GM19468 (cell line): ENCODE data around the gene ARHGEF10L.

Experiments used
- ATAC-seq: cut with Tn5 transposase; IDR thresholded peaks from one replicate; pipeline ENCODE4 v1.9.1; 2021; ENCODE audit warnings: mild to moderate bottlenecking, moderate library complexity, moderate number of reproducible peaks; ENCODE audit not compliant: unreplicated experiment; ENCODE audit errors: extremely low read depth

Gene ARHGEF10L

GRCh38 chr1:17669866-17670451 lies 130.5 kb downstream of the ARHGEF10L start:
- no peak for ATAC-seq

GRCh38 chr1:17670587-17671313 lies 131.3 kb downstream of the ARHGEF10L start:
- no peak for ATAC-seq

DNA sequence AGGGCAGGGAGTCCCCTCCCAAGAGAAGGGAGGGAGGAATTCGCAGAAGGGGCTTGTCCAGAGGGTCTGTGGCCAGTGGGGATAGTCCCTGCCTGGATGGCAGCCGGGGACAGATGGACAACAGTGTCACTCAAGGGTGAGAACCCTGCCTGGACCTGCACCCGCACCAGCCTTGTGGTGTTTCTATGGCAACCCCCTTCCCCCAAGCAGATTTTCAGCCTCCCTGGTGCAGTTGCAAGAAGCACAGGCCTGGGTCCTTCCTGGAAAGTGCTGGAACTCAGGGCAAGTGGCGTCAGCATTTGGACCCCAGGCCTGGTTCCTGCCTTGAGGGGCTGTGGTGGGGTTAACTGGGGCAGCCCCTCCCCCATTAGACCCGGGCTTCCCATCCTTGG lies 131.8 kb downstream of the ARHGEF10L start:
- no peak for ATAC-seq

GRCh38 chr1:17671741-17672140 lies 132.2 kb downstream of the ARHGEF10L start:
- ATAC-seq: no peak

- ATAC-seq: no peak
Measured at GRCh38 chr1:17672226-17672625, 132.7 kb downstream of the ARHGEF10L start.

DNA sequence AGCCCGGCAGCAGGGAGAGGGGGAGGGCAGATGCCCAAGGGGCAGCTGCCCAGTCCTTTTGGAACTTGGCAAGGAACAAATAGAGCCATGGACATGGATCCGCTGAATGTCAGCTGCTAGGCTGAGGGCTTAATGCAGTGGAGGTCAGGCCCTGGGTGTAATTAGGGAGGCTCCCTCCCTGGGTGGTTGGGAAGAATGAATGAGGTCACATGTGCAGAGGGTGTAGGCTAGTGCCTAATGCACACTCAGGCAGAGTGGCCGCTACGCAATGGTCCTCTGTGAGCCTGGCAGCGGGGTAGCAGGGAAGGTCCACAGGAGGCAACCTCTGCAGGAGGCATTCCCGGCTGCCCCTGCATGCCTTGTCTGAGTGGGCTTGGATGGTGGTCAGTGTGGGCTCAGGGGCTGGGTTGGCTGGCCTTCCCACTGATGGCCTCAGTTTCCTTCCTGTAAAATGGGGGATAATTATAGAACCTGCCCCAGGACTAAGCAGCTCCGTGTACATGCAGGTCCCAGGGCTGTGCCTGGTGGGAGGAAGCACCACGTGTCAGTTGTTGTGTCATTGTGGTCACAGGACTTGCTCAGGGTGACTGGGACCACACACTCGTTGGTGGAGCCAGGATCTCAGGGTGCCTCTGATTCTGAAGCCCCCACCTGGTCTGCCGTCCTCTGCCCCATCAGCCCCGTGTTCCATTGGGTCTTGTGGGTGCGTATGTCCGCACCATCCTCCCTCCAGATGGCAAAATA lies 134.0 kb downstream of the ARHGEF10L start:
- no peak for ATAC-seq

DNA sequence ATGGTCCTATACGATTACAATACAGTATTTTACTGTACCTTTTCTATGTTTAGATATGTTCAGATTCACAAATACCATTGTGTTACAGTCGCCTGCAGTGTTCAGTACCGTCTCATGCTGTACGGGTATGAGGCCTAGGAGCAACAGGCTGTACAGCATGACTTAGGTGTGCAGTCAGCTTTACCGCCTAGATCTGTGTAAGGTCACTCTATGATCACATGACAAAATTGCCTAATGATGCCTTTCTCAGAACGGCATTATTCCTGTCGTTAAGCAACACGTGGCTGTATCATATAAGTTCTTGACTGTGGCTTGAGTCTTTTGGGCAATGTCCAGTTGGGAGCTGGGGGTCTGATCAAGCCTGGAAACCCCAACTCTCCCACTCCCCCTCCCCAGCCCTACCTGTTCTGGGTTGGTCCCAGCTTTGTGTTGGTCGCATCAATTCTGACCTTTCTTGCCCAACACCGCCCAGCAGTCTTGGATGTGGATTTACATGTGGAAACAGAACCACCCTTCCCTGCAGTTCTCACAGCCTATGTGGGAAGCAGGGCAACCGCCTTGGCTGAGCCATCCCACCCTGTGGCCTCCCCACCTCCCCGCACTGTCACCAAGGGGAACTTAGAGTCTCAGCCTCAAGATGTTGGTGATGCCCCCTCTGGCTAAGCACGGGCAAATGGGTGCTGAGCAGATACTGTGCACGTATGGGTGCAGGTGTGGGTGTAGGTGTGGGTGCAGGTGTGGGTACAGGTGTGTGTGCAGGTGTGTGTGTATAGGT lies 135.4 kb downstream of the ARHGEF10L start:
- ATAC-seq: no peak

DNA sequence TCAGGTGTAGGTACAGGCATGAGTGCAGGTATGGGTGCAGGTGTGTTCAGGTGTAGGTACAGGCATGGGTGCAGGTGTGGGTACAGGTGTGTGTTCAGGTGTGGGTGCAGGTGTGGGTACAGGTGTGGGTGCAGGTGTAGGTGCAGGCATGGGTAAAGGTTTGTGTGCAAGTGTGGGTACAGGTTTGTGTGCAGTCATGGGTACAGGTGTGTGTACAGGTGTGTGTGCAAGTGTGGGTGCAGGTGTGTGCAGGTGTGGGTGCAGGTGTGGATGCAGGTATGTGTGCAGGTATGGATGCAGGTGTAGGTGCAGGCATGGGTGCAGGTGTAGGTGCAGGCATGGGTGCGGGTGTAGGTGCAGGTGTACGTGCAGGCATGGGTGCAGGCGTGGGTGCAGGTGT lies 136.2 kb downstream of the ARHGEF10L start:
- no peak for ATAC-seq

GRCh38 chr1:17676387-17677060 lies 137.0 kb downstream of the ARHGEF10L start:
- no peak for ATAC-seq

GRCh38 chr1:17678011-17678410 lies 138.5 kb downstream of the ARHGEF10L start:
- no peak for ATAC-seq

DNA sequence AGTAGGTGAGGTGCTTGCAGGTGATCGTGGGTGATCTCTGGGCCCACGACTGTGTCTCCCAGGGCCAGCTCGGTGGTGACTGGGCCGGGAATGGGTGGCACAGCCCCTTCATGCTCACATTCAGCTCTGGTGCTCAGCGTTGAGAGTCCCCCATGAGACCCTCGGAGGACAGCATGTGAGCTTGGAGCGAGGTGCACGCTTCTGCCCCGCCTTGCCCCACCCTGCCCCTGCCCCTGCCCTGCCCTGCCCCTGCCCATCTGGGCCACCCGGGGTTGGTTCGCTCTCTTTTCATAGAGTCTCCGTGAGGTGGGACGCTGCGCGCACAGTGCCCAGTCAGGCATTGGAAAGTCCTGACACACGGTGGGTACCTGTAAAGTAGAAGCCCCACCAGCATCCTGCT lies 140.4 kb downstream of the ARHGEF10L start:
- ATAC-seq: no peak

DNA sequence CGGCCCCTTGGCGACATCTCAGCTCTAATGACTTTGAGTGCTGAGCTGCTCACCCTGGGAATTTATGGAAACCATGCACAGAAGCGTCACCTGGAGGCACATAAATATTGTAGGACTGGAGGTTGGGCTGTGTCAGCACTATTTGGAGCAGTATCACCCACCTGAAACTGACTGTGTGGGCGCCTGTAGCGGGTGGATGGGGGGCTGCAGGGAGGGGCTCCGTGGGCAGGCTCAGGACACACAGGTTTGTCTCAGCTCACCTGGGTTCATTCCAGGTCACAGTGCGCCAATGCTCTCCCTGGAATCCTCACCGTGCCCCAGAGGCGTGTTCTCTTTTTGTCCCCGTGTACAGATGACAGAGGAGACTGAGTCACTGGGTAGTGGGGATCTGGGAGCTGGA lies 140.8 kb downstream of the ARHGEF10L start:
- no peak for ATAC-seq

GRCh38 chr1:17682400-17682799 lies 142.9 kb downstream of the ARHGEF10L start:
- ATAC-seq: no peak

- ATAC-seq: no peak
Measured at GRCh38 chr1:17683598-17683997, 144.1 kb downstream of the ARHGEF10L start.

GRCh38 chr1:17684810-17685209 lies 145.3 kb downstream of the ARHGEF10L start:
- no peak for ATAC-seq

- no peak for ATAC-seq
Measured at GRCh38 chr1:17686258-17686657, 146.8 kb downstream of the ARHGEF10L start.

GRCh38 chr1:17687145-17687544 lies 147.6 kb downstream of the ARHGEF10L start:
- ATAC-seq: no peak

DNA sequence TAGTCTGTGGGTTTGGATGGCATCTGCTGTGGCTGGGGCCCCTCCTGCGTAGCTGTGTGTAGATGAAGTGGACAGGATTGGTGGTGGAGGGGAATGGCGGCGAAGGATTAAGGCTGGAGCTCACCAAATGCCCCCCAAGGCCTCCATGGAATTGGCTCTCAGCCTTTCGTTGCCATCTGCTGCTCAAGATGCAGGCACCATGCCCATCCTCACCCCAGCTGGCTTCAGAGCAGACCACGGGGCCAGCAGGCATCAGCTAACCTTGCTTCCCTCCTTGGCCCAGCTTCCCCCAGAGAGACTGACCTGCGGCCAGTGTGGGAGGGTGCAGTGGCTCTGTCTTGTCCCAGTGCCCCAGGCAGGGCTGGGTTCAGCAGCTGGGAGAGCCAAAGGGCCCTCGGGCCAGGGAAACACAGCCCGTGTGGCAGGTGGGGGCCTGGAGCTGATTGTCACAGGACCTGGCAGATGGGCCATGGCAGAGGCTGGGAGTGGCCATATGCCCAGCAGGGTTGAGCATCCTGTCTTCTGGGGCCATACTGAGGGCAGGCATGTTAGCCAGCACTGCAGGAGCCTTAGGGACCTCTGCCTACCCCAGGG lies 148.8 kb downstream of the ARHGEF10L start:
- ATAC-seq: no peak

DNA sequence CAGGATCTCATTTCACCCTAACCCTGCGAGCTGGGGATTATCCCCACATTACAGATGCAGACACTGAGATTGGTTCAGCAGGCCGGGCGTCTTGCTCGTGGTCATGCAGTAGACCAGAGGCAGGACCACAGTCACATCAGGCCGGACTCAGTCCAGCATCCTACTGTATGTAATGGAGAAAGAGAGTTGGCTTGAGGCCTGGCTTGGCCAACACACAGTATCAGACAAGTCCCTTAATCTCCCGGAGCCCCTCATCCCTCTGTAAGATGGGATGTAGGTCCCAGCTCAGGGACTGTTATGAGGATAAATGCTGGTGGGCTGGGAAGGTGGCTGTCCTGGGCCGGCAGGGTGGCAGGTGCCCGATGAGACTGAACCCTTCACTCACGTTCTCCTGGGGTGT lies 149.5 kb downstream of the ARHGEF10L start:
- no peak for ATAC-seq
